Mesenchymal stem cell (in vitro differentiated cells and primary cell): ENCODE measurements around the gene DCUN1D2.

Source experiments
- DNase-seq: peaks from one replicate; pipeline ENCODE4 v3.0.0-alpha.2; 2013
- H2AFZ ChIP-seq: one replicate; pipeline ENCODE4 v1.6.1; 2013; ENCODE audit warnings: low read depth, mild to moderate bottlenecking, control low read depth, inconsistent platforms, low read length, moderate library complexity
- H2AK5ac ChIP-seq: 2 replicates; pipeline ENCODE4 v1.6.1; 2013; ENCODE audit warnings: low read length, moderate library complexity, mild to moderate bottlenecking, inconsistent platforms; ENCODE audit not compliant: severe bottlenecking
- H2BK120ac ChIP-seq: one replicate; pipeline ENCODE4 v1.6.1; 2013; ENCODE audit warnings: low read depth, mild to moderate bottlenecking, inconsistent platforms, low read length, moderate library complexity
- H2BK12ac ChIP-seq, 2 experiments: one replicate each; pipeline ENCODE4 v1.6.1; 2013; ENCODE audit warnings: inconsistent platforms in 2 of 2, low read length in 2 of 2, mild to moderate bottlenecking in 2 of 2, moderate library complexity in 2 of 2, control low read depth in 1 of 2
- H2BK15ac ChIP-seq: one replicate; pipeline ENCODE4 v1.6.1; 2013; ENCODE audit warnings: mild to moderate bottlenecking, low read depth, inconsistent platforms; ENCODE audit not compliant: poor library complexity, severe bottlenecking
- H2BK5ac ChIP-seq: 2 replicates; pipeline ENCODE4 v1.6.1; 2013; ENCODE audit warnings: low read depth, mild to moderate bottlenecking, low read length, control low read depth, inconsistent platforms; ENCODE audit not compliant: poor library complexity, severe bottlenecking
- H3K14ac ChIP-seq, 2 experiments: one replicate each; pipeline ENCODE4 v1.6.1; 2013; ENCODE audit warnings: inconsistent platforms in 2 of 2, low read length in 2 of 2, control low read depth in 1 of 2, mild to moderate bottlenecking in 1 of 2, moderate library complexity in 1 of 2
- H3K18ac ChIP-seq, 2 experiments: one replicate each; pipeline ENCODE4 v1.6.1; 2013; ENCODE audit warnings: inconsistent platforms in 2 of 2, low read length in 2 of 2, control low read depth in 1 of 2, low read depth in 1 of 2, mild to moderate bottlenecking in 1 of 2
- H3K23ac ChIP-seq, 2 experiments: one replicate each; pipeline ENCODE4 v1.6.1; 2013; ENCODE audit warnings: inconsistent platforms in 2 of 2, low read length in 2 of 2, mild to moderate bottlenecking in 2 of 2, moderate library complexity in 2 of 2, control low read depth in 1 of 2
- H3K27ac ChIP-seq: 2 replicates; pipeline ENCODE4 v1.5.1; 2013; ENCODE audit warnings: mild to moderate bottlenecking, moderate library complexity, low read length, control low read depth, inconsistent platforms; ENCODE audit not compliant: poor library complexity, severe bottlenecking
- H3K27me3 ChIP-seq, 2 experiments: 2 replicates each; pipeline versions ENCODE4 v1.6.1 to v1.7.0; 2013; ENCODE audit warnings: low read length in 2 of 2, mild to moderate bottlenecking in 2 of 2, moderate library complexity in 2 of 2, control low read depth in 1 of 2, inconsistent platforms in 1 of 2; ENCODE audit not compliant: control insufficient read depth in 1 of 2, insufficient read depth in 1 of 2
- H3K36me3 ChIP-seq, 2 experiments: 2 replicates each; pipeline versions ENCODE4 v1.6.1 to v1.7.0; 2013; ENCODE audit warnings: low read length in 2 of 2, control low read depth in 1 of 2, inconsistent platforms in 1 of 2, low read depth in 1 of 2, mild to moderate bottlenecking in 1 of 2; ENCODE audit not compliant: insufficient read depth in 2 of 2, control insufficient read depth in 1 of 2
- H3K4ac ChIP-seq, 2 experiments: one replicate each; pipeline ENCODE4 v1.6.1; 2013; ENCODE audit warnings: inconsistent platforms in 2 of 2, low read length in 2 of 2, mild to moderate bottlenecking in 2 of 2, moderate library complexity in 2 of 2, control low read depth in 1 of 2, low read depth in 1 of 2
- H3K4me1 ChIP-seq: 2 replicates; pipeline ENCODE4 v1.6.1; 2013; ENCODE audit warnings: low read depth, low read length, control low read depth; ENCODE audit not compliant: control insufficient read depth, insufficient read depth
- H3K4me2 ChIP-seq: 2 replicates; pipeline ENCODE4 v1.6.1; 2013; ENCODE audit warnings: low read length, mild to moderate bottlenecking, inconsistent platforms; ENCODE audit not compliant: poor library complexity, severe bottlenecking
- H3K4me3 ChIP-seq, 2 experiments: 2 replicates each; pipeline versions ENCODE4 v1.5.1 to v1.7.0; 2013; ENCODE audit warnings: low read length in 2 of 2, mild to moderate bottlenecking in 2 of 2, control low read depth in 1 of 2, low read depth in 1 of 2; ENCODE audit not compliant: insufficient read depth in 1 of 2
- H3K79me1 ChIP-seq: replicated peaks from 2 replicates; pipeline ENCODE4 v1.6.1; 2013; ENCODE audit warnings: mild to moderate bottlenecking, control low read depth, low read length, inconsistent platforms; ENCODE audit not compliant: poor library complexity, severe bottlenecking
- H3K9ac ChIP-seq: 2 replicates; pipeline ENCODE4 v1.7.0; 2013; ENCODE audit warnings: mild to moderate bottlenecking, low read length, moderate library complexity
- H3K9me3 ChIP-seq: 2 replicates; pipeline ENCODE4 v1.7.0; 2013; ENCODE audit warnings: mild to moderate bottlenecking, low read length; ENCODE audit not compliant: control insufficient read depth
- H4K8ac ChIP-seq: one replicate; pipeline ENCODE4 v1.6.1; 2013; ENCODE audit warnings: inconsistent platforms, mild to moderate bottlenecking, low read length, moderate library complexity
- H4K91ac ChIP-seq: one replicate; pipeline ENCODE4 v1.6.1; 2013; ENCODE audit warnings: mild to moderate bottlenecking, low read length, inconsistent platforms
- WGBS: methylation state at CpG from one replicate; pipeline ENCODE4 v1.1.7; 2013; ENCODE audit warnings: mixed read lengths; 5-methylcytosine and 5-hydroxymethylcytosine counted together

DCUN1D2 gene

DNA sequence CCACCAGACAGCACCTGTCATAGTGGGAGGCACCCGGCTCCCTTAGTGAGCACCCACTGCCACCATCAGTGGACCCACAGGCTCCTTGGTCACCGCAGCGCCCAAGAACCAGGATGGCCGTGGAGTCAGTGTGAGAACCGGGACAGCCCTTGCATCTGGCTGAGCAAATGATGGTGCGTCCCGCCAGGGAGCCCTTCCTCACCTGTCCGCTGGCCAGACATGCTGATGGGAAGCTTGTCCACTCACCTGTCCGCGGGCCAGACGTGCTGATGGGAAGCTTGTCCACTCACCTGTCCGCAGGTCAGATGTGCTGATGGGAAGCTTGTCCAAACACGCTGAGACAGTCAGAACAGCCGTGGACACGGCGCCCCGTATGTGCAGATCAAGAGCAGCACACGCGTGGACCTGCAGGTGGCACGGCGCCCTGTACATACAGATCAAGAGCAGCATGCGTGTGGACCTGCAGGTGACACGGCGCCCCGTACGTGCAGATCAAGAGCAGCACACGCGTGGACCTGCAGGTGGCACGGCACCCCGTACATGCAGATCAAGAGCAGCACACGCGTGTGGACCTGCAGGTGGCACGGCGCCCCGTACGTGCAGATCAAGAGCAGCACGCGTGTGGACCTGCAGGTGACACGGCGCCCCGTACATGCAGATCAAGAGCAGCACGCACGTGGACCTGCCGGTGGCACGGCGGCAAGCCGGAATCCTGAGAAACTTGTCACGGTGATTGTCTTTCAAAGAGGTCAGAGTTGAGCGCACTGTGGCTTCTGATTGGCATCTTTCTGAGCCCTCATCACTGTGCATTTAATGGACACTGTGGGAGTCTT is 40.7 kb upstream of the DCUN1D2 start:
- Histone ChIP-seq H3K18ac (no peak overlapping the region), H3K27me3 (no peaks in the 10 kb centered on the region), H3K9ac (no peak overlapping the region), H2BK12ac (no peak overlapping the region), H2AFZ (no peak overlapping the region), H3K36me3 (peaks cover 57 to 87% of the 10 kb centered on the region in 2 experiments), H2BK120ac (no peak overlapping the region), H2BK15ac (no peak overlapping the region), H3K27ac (no peak overlapping the region), H4K8ac (no peak overlapping the region), H3K23ac (no peak overlapping the region), H3K79me1 (peaks cover 46% of the 10 kb centered on the region), H3K14ac (no peak overlapping the region), H4K91ac (no peak overlapping the region), H3K4me3 (no peak overlapping the region), H3K4ac (no peak overlapping the region), H2AK5ac (no peak overlapping the region), H3K4me1 (peaks cover 14% of the 10 kb centered on the region), H3K9me3 (no peaks in the 10 kb centered on the region), H2BK5ac (no peak overlapping the region), H3K4me2 (no peak overlapping the region)
- DNase-seq: no peak
- 98% methylated on average over 49 of the region's 49 CpGs for WGBS

DNA sequence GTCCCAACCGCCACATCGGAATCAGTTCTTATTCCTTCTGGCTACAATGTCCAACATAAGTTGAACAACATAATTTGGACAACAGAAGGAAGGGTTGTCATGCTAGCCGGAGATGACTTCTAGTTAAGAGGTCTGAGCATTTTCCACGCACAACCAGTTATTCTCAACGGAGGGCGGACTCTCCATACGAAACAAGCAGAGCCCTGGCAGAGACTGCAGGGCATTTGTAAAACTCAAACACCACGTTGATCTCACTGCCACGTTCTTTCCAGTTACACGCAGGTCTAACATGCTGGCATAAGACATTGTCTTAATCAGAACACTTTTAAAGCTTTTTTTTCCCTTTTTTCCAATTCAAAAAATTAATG is 38.3 kb upstream of the DCUN1D2 start:
- H2BK120ac ChIP-seq: no peak overlapping the region

GRCh38 chr13:113528101-113528812 is 37.7 kb upstream of the DCUN1D2 start:
- no peak overlapping the region for H2BK120ac ChIP-seq
- WGBS: 92% methylated on average over 18 of the region's 18 CpGs
- no peak overlapping the region for H3K4me3 ChIP-seq
- H3K27me3 ChIP-seq: no peaks in the 10 kb centered on the region
- H2BK15ac ChIP-seq: no peak overlapping the region
- H3K14ac ChIP-seq: no peak overlapping the region
- no peak overlapping the region for H3K27ac ChIP-seq
- no peak overlapping the region for H4K91ac ChIP-seq
- H3K4me1 ChIP-seq: peaks cover 14% of the 10 kb centered on the region
- H2AK5ac ChIP-seq: no peak overlapping the region
- no peak overlapping the region for H3K18ac ChIP-seq
- no peak overlapping the region for H2BK12ac ChIP-seq
- H3K36me3 ChIP-seq: peaks cover 55 to 88% of the 10 kb centered on the region in 2 experiments
- no peaks in the 10 kb centered on the region for H3K9me3 ChIP-seq
- peaks cover 40% of the 10 kb centered on the region for H3K79me1 ChIP-seq
- H4K8ac ChIP-seq: no peak overlapping the region
- DNase-seq: no peak
- no peak overlapping the region for H2BK5ac ChIP-seq
- no peak overlapping the region for H3K23ac ChIP-seq
- no peak overlapping the region for H3K4me2 ChIP-seq
- no peak overlapping the region for H3K4ac ChIP-seq
- no peak overlapping the region for H2AFZ ChIP-seq
- peak overlapping the region; percentile 3 for H3K9ac ChIP-seq

More for the DNA sequence above, 38.3 kb upstream of the DCUN1D2 start:
- Histone ChIP-seq H3K27me3 (no peaks in the 10 kb centered on the region), H2BK12ac (no peak overlapping the region), H2BK15ac (no peak overlapping the region), H3K23ac (no peak overlapping the region), H3K18ac (no peak overlapping the region), H4K91ac (no peak overlapping the region), H3K14ac (no peak overlapping the region), H2BK5ac (no peak overlapping the region), H4K8ac (no peak overlapping the region), H3K4me3 (no peak overlapping the region), H3K27ac (no peak overlapping the region), H3K4ac (no peak overlapping the region), H2AFZ (no peak overlapping the region), H2AK5ac (no peak overlapping the region), H3K9ac (no peak overlapping the region), H3K4me2 (no peak overlapping the region), H3K9me3 (no peaks in the 10 kb centered on the region), H3K36me3 (peaks cover 59 to 90% of the 10 kb centered on the region in 2 experiments), H3K4me1 (peaks cover 14% of the 10 kb centered on the region), H3K79me1 (peaks cover 42% of the 10 kb centered on the region)
- WGBS: 92% methylated on average over 10 of the region's 10 CpGs
- DNase-seq: no peak

DNA sequence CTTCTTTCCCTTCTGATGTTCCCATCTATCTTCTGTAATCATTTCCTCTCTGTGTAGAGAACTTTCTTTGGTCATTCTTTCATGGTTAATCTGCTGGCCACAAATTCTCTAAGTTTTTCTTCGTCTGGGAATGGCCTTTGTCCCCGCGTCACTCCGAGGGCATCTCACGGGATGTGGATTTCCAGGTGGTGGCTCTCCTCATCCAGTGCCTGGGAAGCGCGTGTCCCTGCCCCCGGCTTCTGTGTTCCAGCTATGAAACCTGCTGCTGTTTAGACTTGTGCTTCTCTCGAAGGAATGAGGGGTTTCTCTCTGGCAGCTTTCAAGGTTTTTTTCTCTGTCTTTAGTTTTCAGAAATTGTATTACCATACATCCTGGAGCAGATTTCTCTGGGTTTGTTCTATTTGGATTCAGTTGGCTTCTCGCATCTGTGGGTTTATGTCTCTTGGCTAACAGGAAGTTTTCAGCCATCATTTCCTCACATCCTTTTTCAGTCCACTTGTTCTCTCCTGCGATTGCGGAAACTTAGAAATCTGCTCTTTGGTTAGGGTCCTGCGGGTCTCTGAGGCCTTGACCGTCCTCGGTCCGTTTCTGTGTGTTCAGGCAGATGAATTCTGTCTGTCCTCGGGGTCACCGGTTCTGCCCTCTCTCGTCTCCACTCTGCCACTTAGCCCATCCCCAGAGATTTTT is 36.9 kb upstream of the DCUN1D2 start:
- no peak overlapping the region for H2BK120ac ChIP-seq
- no peak overlapping the region for H3K23ac ChIP-seq
- no peak for DNase-seq
- H2BK12ac ChIP-seq: no peak overlapping the region
- H3K27ac ChIP-seq: no peak overlapping the region
- H3K36me3 ChIP-seq: peaks cover 54 to 92% of the 10 kb centered on the region in 2 experiments
- H3K4ac ChIP-seq: no peak overlapping the region
- H2AFZ ChIP-seq: no peak overlapping the region
- no peak overlapping the region for H3K14ac ChIP-seq
- H2BK5ac ChIP-seq: no peak overlapping the region
- no peak overlapping the region for H4K8ac ChIP-seq
- H3K9ac ChIP-seq: peak overlapping the region; percentile 3
- peaks cover 12% of the 10 kb centered on the region for H3K4me1 ChIP-seq
- H3K18ac ChIP-seq: no peak overlapping the region
- no peak overlapping the region for H2BK15ac ChIP-seq
- H3K27me3 ChIP-seq: no peaks in the 10 kb centered on the region
- no peak overlapping the region for H3K4me3 ChIP-seq
- no peak overlapping the region for H2AK5ac ChIP-seq
- H3K9me3 ChIP-seq: no peaks in the 10 kb centered on the region
- H3K79me1 ChIP-seq: peaks cover 38% of the 10 kb centered on the region
- H3K4me2 ChIP-seq: no peak overlapping the region
- H4K91ac ChIP-seq: no peak overlapping the region
- WGBS: 97% methylated on average over 14 of the region's 19 CpGs
